ENCODE results near the gene AMIGO1.

Gene AMIGO1

GRCh38 chr1:109509176-109510134 is at the start of gene AMIGO1:
Gene AMIGO1, minus strand, starts transcription at chr1:109509727. Its CDS starts 815 bp downstream, at chr1:109508912.
- DNase-seq, result peak; percentile 69

- no peak for DNase-seq
Observed at GRCh38 chr1:109557520-109557919, 48.0 kb upstream of the AMIGO1 start.

- no peak for DNase-seq
Observed at GRCh38 chr1:109556563-109556962, 47.0 kb upstream of the AMIGO1 start.

- DNase-seq, result peak; percentile 98
Observed at GRCh38 chr1:109548321-109549267, 39.1 kb upstream of the AMIGO1 start, which contains the start of gene GNAI3. Gene GNAI3, plus strand, starts transcription at chr1:109548615. Its CDS starts 106 bp downstream, at chr1:109548721.

GRCh38 chr1:109547463-109548320 is 38.2 kb upstream of the AMIGO1 start:
- no peak for DNase-seq

GRCh38 chr1:109546311-109547109 is 37.0 kb upstream of the AMIGO1 start:
- peak; percentile 89 for DNase-seq

GRCh38 chr1:109543988-109544735 is 34.6 kb upstream of the AMIGO1 start:
- DNase-seq, result no peak

- no peak for DNase-seq
Observed at GRCh38 chr1:109543283-109543987, 33.9 kb upstream of the AMIGO1 start.

- no peak for DNase-seq
Observed at GRCh38 chr1:109542657-109543056, 33.1 kb upstream of the AMIGO1 start.

GRCh38 chr1:109541102-109541501 is 31.6 kb upstream of the AMIGO1 start:
- no peak for DNase-seq

- no peak for DNase-seq
Observed at GRCh38 chr1:109539676-109540075, 30.1 kb upstream of the AMIGO1 start, which contains the start of gene GPR61. Gene GPR61, plus strand, starts transcription at chr1:109539872. Its CDS starts 3,151 bp downstream, at chr1:109543023.

GRCh38 chr1:109538827-109539555 is 29.5 kb upstream of the AMIGO1 start:
- no peak for DNase-seq

GRCh38 chr1:109537450-109538178 is 28.1 kb upstream of the AMIGO1 start:
- no peak for DNase-seq

- DNase-seq, result no peak
Observed at GRCh38 chr1:109535971-109536491, 26.5 kb upstream of the AMIGO1 start.

- no peak for DNase-seq
Observed at GRCh38 chr1:109535481-109535880, 26.0 kb upstream of the AMIGO1 start.

- DNase-seq, result no peak
Observed at GRCh38 chr1:109534307-109534858, 24.9 kb upstream of the AMIGO1 start.

- peak; percentile 93 for DNase-seq
Observed at GRCh38 chr1:109532365-109533136, 23.0 kb upstream of the AMIGO1 start.
